Measurements from ENCODE around the gene DHFR.

DHFR gene

DNA sequence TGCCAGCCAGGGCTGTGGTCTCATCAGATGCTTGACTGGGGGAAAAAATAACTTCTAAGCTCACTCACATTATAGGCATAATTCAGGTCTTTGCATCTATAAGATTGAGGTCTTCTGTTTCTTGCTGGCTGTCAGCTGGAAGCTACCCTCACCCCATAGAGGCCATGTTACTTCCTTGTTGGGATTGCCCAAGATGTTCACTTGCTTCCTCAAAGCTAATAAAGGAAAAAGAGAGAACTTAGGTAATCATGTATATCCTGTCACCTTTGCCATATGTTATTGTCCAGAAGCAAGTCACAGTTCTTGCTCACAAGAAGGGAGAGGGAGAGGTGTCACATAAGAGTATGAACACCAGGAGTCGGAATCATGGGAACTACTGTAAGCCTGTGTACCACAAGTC lies 46.1 kb downstream of the DHFR start:
- TF ChIP-seq, protein P1, sequence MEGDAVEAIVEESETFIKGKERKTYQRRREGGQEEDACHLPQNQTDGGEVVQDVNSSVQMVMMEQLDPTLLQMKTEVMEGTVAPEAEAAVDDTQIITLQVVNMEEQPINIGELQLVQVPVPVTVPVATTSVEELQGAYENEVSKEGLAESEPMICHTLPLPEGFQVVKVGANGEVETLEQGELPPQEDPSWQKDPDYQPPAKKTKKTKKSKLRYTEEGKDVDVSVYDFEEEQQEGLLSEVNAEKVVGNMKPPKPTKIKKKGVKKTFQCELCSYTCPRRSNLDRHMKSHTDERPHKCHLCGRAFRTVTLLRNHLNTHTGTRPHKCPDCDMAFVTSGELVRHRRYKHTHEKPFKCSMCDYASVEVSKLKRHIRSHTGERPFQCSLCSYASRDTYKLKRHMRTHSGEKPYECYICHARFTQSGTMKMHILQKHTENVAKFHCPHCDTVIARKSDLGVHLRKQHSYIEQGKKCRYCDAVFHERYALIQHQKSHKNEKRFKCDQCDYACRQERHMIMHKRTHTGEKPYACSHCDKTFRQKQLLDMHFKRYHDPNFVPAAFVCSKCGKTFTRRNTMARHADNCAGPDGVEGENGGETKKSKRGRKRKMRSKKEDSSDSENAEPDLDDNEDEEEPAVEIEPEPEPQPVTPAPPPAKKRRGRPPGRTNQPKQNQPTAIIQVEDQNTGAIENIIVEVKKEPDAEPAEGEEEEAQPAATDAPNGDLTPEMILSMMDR (IDR thresholded peaks at IDR 0.05; ENCODE audit: low read depth, low read length), result no peak
- no peaks in the 10 kb centered on the region for H3K36me3 ChIP-seq
- no peaks in the 10 kb centered on the region for H3K27me3 ChIP-seq (ENCODE audit: insufficient read depth, low read depth, severe bottlenecking)
- H3K27ac ChIP-seq, result no peak overlapping the region
- DNase-seq, result no peak
- H3K4me3 ChIP-seq (ENCODE audit: low read depth, low read length), result no peak overlapping the region
- H3K9me3 ChIP-seq (ENCODE audit: severe bottlenecking), result no peaks in the 10 kb centered on the region

- H3K36me3 ChIP-seq, result no peaks in the 10 kb centered on the region
- H3K9me3 ChIP-seq (ENCODE audit: severe bottlenecking), result no peaks in the 10 kb centered on the region
- H3K27ac ChIP-seq, result no peak overlapping the region
- H3K27me3 ChIP-seq (ENCODE audit: insufficient read depth, low read depth, severe bottlenecking), result no peaks in the 10 kb centered on the region
- no peak overlapping the region for H3K4me3 ChIP-seq (ENCODE audit: low read depth, low read length)
- DNase-seq, result no peak
- TF ChIP-seq, protein P1 (IDR thresholded peaks at IDR 0.05; ENCODE audit: low read depth, low read length), result no peak
Observed at GRCh38 chr5:80607832-80608231, 47.0 kb downstream of the DHFR start.

DNA sequence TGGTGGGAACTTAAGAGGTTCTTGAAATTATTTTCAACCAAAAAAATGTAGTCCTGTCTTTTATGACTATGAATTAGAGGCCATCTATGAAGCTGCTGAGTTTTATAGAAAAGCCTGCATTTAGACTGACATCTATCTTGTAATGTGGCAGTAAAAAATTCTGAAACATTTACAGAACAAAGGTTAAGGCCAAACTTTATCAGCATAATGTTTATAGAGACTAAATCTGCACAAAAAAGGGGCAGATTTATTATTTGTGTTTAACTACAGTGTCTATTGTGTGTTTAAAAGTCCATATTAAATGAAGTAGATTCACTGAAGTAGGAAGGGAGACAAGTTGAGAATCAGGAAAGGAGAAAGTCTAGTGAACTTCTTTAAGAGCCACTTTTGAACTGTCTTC lies 47.4 kb downstream of the DHFR start:
- no peaks in the 10 kb centered on the region for H3K36me3 ChIP-seq
- no peak overlapping the region for H3K4me3 ChIP-seq (ENCODE audit: low read depth, low read length)
- H3K9me3 ChIP-seq (ENCODE audit: severe bottlenecking), result no peaks in the 10 kb centered on the region
- no peak overlapping the region for H3K27ac ChIP-seq
- TF ChIP-seq, protein P1 (IDR thresholded peaks at IDR 0.05; ENCODE audit: low read depth, low read length), result no peak
- no peaks in the 10 kb centered on the region for H3K27me3 ChIP-seq (ENCODE audit: insufficient read depth, low read depth, severe bottlenecking)
- DNase-seq, result no peak

- Histone ChIP-seq H3K27ac (no peak overlapping the region), H3K9me3 (ENCODE audit: severe bottlenecking) (no peaks in the 10 kb centered on the region), H3K27me3 (ENCODE audit: insufficient read depth, low read depth, severe bottlenecking) (no peaks in the 10 kb centered on the region), H3K36me3 (no peaks in the 10 kb centered on the region), H3K4me3 (ENCODE audit: low read depth, low read length) (no peak overlapping the region)
- no peak for DNase-seq
- TF ChIP-seq, protein P1 (IDR thresholded peaks at IDR 0.05; ENCODE audit: low read depth, low read length), result no peak
Observed at GRCh38 chr5:80600943-80601693, 53.7 kb downstream of the DHFR start.

DNA sequence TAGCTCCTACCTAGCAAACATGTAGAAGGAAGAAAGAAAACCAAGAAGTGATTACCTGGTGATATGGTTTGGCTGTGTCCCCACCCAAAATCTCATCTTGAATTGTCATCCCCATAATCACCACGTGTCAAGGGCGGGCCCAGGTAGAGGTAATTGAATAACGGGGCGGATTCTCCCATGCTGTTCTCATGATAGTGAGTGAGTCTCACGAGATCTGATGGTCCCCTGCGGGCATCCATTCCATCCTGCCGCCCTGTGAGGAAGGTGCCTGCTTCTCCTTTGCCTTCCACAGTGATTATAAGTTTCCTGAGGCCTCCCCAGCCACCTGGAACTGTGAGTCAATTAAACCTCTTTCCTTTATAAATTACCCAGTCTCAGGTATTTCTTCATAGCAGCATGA lies 57.3 kb downstream of the DHFR start:
- H3K27ac ChIP-seq, result no peak overlapping the region
- DNase-seq, result no peak
- TF ChIP-seq, protein P1 (IDR thresholded peaks at IDR 0.05; ENCODE audit: low read depth, low read length), result no peak
- H3K9me3 ChIP-seq (ENCODE audit: severe bottlenecking), result no peaks in the 10 kb centered on the region
- no peak overlapping the region for H3K4me3 ChIP-seq (ENCODE audit: low read depth, low read length)
- H3K36me3 ChIP-seq, result no peaks in the 10 kb centered on the region
- no peaks in the 10 kb centered on the region for H3K27me3 ChIP-seq (ENCODE audit: insufficient read depth, low read depth, severe bottlenecking)

DNA sequence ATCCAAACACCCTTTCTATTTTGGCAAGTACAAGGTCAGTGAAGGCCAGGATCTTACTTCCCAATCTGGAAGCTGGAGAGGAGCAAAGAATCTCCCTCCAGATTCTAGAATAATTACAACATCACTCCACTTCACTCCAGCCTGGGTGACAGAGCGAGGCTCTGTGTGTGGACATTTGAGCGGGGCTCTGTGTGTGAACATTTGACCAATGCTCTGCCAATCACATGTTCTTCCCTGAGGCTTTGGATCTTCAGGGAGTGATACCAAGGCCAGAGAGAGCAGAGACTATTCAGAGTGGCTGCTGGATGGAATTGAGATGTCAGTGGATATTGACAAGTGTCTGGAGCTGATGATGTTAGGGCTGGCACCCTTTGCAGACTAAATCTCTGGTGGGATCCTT lies 60.0 kb downstream of the DHFR start:
- Histone ChIP-seq H3K9me3 (ENCODE audit: severe bottlenecking) (no peaks in the 10 kb centered on the region), H3K27ac (no peak overlapping the region), H3K36me3 (no peaks in the 10 kb centered on the region), H3K27me3 (ENCODE audit: insufficient read depth, low read depth, severe bottlenecking) (no peaks in the 10 kb centered on the region), H3K4me3 (ENCODE audit: low read depth, low read length) (no peak overlapping the region)
- DNase-seq, result no peak
- TF ChIP-seq, protein P1 (IDR thresholded peaks at IDR 0.05; ENCODE audit: low read depth, low read length), result no peak
